T-helper 1 cell (primary cell): Measurements from ENCODE around the gene RUNX2.

Experiments
- DNase-seq, 5 donors: peaks; one replicate each; pipeline ENCODE4 v3.0.0-alpha.2; 2012 to 2020

RUNX2 gene

GRCh38 chr6:45351667-45352066 lies 23.5 kb downstream of the RUNX2 start:
- DNase-seq, result no peak

GRCh38 chr6:45353654-45354053 lies 25.5 kb downstream of the RUNX2 start:
- DNase-seq, result no peak

- DNase-seq, result no peak
Observed at GRCh38 chr6:45364466-45364865, 36.3 kb downstream of the RUNX2 start.

GRCh38 chr6:45365036-45365435 lies 36.9 kb downstream of the RUNX2 start:
- DNase-seq, result no peak

- DNase-seq, result no peak
Observed at GRCh38 chr6:45366534-45366933, 38.4 kb downstream of the RUNX2 start.

GRCh38 chr6:45367999-45368398 lies 39.9 kb downstream of the RUNX2 start:
- DNase-seq, result no peak

- no peak for DNase-seq
Observed at GRCh38 chr6:45369870-45370269, 41.7 kb downstream of the RUNX2 start.

GRCh38 chr6:45371924-45372573 lies 43.9 kb downstream of the RUNX2 start:
- no peak for DNase-seq

- no peak for DNase-seq
Observed at GRCh38 chr6:45375449-45375848, 47.3 kb downstream of the RUNX2 start.

GRCh38 chr6:45376310-45377042 lies 48.3 kb downstream of the RUNX2 start:
- DNase-seq, result no peak

GRCh38 chr6:45377043-45377553 lies 49.0 kb downstream of the RUNX2 start:
- DNase-seq, result no peak

GRCh38 chr6:45377554-45378333 lies 49.6 kb downstream of the RUNX2 start, which contains the start of gene SUPT3H:
Gene SUPT3H (minus strand): TSS chr6:45377934.
- DNase-seq, result peak; percentile 84 to 93 (median 84)

- DNase-seq, result peak in 2 of 5 donors; percentile 5 to 8
Observed at GRCh38 chr6:45378334-45378926, 50.3 kb downstream of the RUNX2 start.

- no peak for DNase-seq
Observed at GRCh38 chr6:45382391-45382790, 54.3 kb downstream of the RUNX2 start.

- no peak for DNase-seq
Observed at GRCh38 chr6:45386501-45386900, 58.4 kb downstream of the RUNX2 start.

GRCh38 chr6:45387236-45387635 lies 59.1 kb downstream of the RUNX2 start:
- no peak for DNase-seq

GRCh38 chr6:45388328-45388727 lies 60.2 kb downstream of the RUNX2 start:
- DNase-seq, result no peak

- DNase-seq, result no peak
Observed at GRCh38 chr6:45394586-45395095, 66.5 kb downstream of the RUNX2 start.

- DNase-seq, result no peak
Observed at GRCh38 chr6:45398075-45398813, 70.1 kb downstream of the RUNX2 start.

- no peak for DNase-seq
Observed at GRCh38 chr6:45400021-45400420, 71.9 kb downstream of the RUNX2 start.

- DNase-seq, result no peak
Observed at GRCh38 chr6:45411959-45412358, 83.8 kb downstream of the RUNX2 start.

- no peak for DNase-seq
Observed at GRCh38 chr6:45415315-45415714, 87.2 kb downstream of the RUNX2 start.
